ENCODE measurements around the gene C16orf89. TPM values are rescaled to one million over a fixed set of nuclear protein-coding genes. Genes with fewer than 3 reads are reported as not detected.
"Not testable (repeated sequence)": the region's sequence is repeated elsewhere in the genome, so short reads cannot be mapped to it uniquely, and the experiment has no call there.

The C16orf89 gene, protein sequence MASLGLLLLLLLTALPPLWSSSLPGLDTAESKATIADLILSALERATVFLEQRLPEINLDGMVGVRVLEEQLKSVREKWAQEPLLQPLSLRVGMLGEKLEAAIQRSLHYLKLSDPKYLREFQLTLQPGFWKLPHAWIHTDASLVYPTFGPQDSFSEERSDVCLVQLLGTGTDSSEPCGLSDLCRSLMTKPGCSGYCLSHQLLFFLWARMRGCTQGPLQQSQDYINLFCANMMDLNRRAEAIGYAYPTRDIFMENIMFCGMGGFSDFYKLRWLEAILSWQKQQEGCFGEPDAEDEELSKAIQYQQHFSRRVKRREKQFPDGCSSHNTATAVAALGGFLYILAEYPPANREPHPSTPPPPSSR
- not detected in 2 replicates for total RNA-seq

DNA sequence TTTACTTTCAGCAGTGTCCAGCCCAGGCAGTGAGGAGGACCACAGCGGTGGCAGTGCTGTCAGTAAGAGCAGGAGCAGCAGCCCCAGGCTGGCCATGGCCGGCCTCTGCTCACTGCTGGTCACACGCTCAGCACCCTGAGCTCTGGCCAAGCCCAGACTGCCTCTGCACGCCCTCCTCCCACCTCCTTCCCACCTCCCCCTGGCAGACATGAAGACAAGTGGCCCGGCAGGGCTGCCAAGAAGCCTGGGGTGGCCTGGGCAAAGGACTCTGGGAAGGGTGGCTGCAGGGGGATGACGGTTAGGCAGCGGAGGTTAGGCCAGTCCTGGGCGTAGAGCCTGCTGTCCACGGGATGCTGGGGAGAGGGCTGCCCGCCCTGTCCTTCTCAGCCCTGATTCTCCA, at the start of gene C16orf89:
Gene C16orf89, minus strand, starts transcription at position 144 of the 400 bp plus-strand sequence. Its CDS starts 48 bp downstream, at position 96.
- DNase-seq (ENCODE audit: low read depth) (no peak), FAIRE-seq (no peak)
- no peak within 1 kb of the TSS for H3K4me3 ChIP-seq (ENCODE audit: low read depth, low read length)
- H3K27me3 ChIP-seq (ENCODE audit: control insufficient read depth, insufficient read depth, low read length): peaks cover 9% of the 10 kb centered on the region
- TF ChIP-seq, protein P1, sequence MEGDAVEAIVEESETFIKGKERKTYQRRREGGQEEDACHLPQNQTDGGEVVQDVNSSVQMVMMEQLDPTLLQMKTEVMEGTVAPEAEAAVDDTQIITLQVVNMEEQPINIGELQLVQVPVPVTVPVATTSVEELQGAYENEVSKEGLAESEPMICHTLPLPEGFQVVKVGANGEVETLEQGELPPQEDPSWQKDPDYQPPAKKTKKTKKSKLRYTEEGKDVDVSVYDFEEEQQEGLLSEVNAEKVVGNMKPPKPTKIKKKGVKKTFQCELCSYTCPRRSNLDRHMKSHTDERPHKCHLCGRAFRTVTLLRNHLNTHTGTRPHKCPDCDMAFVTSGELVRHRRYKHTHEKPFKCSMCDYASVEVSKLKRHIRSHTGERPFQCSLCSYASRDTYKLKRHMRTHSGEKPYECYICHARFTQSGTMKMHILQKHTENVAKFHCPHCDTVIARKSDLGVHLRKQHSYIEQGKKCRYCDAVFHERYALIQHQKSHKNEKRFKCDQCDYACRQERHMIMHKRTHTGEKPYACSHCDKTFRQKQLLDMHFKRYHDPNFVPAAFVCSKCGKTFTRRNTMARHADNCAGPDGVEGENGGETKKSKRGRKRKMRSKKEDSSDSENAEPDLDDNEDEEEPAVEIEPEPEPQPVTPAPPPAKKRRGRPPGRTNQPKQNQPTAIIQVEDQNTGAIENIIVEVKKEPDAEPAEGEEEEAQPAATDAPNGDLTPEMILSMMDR (IDR thresholded peaks at IDR 0.05; ENCODE audit: insufficient read depth, low read length, severe bottlenecking): no peak
- H3K36me3 ChIP-seq (ENCODE audit: control insufficient read depth, insufficient read depth, low read length): no peaks in the 10 kb centered on the region

DNA sequence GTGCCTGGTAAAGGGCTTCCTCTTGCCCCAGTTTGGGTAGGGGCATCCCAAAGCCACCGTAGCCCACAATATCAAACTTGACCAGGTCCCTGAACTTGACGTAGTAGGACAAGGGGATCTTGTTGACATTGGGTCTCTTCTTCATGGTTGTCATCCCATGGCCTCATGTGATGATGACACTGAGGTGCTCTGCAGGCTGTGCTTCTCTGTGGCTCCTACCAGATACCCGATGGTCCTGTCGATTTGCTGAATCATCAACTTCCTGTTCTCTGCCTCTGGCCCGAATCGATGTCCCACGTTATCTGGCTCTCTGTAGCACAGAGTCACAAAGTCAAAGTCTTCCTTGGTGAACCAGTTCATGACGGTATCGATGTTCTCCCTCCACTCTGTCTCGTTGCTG, 45.2 kb upstream of the C16orf89 start:
- H3K27me3 ChIP-seq (ENCODE audit: control insufficient read depth, insufficient read depth, low read length); FAIRE-seq; DNase-seq (ENCODE audit: low read depth); H3K36me3 ChIP-seq (ENCODE audit: control insufficient read depth, insufficient read depth, low read length); H3K4me3 ChIP-seq (ENCODE audit: low read depth, low read length): not testable (repeated sequence)

DNA sequence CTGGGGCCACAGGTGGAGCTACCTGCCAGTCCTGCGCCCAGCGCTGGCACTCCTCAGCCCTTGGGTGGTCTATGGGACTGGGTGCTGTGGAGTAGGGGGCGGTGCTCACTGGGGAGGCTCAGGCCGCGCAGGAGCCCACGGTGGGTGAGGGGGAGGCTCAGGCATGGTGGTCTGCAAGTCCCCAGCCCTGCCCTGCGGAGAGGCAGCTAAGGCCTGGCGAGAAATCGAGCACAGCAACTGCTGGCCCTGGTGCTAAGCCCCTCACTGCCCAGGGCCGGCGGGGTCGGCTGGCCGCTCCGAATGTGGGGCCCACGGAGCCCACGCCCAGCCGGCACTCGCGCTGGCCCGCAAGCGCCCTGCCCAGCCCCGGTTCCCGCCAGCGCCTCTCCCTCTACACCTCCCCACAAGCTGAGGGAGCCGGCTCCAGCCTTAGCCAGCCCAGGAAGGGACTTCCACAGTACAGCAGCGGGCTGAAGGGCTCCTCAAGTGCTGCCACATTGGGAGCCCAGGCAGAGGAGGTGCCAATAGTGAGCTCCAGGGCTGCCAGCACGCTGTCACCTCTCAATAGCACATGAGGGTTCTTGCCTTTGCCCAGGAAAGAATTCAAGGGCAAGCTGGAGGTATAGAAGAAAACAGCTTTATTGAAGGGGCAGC, 42.9 kb upstream of the C16orf89 start:
- TF ChIP-seq, protein P1 (IDR thresholded peaks at IDR 0.05; ENCODE audit: insufficient read depth, low read length, severe bottlenecking): no peak
- H3K4me3 ChIP-seq (ENCODE audit: low read depth, low read length): no peak overlapping the region
- no peaks in the 10 kb centered on the region for H3K27me3 ChIP-seq (ENCODE audit: control insufficient read depth, insufficient read depth, low read length)
- DNase-seq (ENCODE audit: low read depth) (no peak), FAIRE-seq (no peak)
- H3K36me3 ChIP-seq (ENCODE audit: control insufficient read depth, insufficient read depth, low read length): no peaks in the 10 kb centered on the region

DNA sequence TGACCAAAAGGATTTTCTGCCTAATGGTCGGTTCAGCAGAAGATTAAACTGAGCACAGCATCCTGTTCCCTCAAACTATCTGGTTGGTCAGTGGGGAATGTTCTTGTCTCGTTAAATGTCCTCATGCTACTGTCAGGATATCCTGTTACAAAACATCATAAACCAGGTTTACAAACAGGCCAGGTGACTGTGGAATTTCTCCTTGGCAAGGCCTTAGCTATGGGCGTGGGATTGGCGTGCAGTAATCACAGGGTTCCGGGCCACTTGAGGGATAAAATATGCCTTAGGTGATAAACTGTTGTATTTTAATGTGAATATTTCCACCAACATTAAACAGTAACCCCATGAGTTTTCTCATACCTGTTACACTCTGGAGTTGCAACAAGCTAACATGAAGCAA, 39.3 kb upstream of the C16orf89 start:
- FAIRE-seq; H3K27me3 ChIP-seq (ENCODE audit: control insufficient read depth, insufficient read depth, low read length); H3K36me3 ChIP-seq (ENCODE audit: control insufficient read depth, insufficient read depth, low read length); DNase-seq (ENCODE audit: low read depth); H3K4me3 ChIP-seq (ENCODE audit: low read depth, low read length): not testable (repeated sequence)

DNA sequence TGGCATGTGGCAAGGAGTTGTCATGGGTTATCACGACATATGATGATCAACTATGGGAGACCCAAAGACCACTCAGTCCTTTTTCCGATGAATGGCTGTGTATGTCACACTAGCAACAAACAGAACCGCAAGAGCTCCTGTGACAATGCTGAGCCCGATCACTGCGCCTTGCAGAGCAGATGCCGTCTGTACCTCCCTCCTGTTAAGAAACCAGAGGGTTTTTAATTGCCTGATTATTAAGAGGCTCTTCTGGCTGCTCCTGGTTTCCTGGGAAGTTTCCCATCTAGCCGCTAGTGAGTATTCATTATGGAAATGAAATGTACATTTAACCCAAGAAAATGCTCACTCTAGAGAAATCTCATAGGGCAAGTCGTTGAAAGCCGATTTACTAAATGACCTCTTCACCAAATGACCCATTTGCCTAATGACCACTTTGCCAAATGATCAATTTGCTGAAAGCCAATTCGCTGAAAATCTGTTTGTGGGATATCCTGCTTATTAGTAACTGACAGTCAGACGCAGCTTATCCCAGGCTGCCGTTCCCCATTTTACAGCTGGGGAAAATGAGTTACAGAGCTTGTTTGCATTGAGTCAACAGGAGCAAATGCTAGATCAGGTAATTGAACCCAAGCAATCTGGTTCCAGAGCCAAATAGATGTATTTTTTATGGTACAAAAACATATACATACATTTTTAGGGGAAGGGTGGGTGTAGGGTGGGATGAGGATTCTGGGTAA, 37.7 kb upstream of the C16orf89 start:
- not testable (repeated sequence) for H3K27me3 ChIP-seq (ENCODE audit: control insufficient read depth, insufficient read depth, low read length); DNase-seq (ENCODE audit: low read depth); H3K4me3 ChIP-seq (ENCODE audit: low read depth, low read length); H3K36me3 ChIP-seq (ENCODE audit: control insufficient read depth, insufficient read depth, low read length); FAIRE-seq

DNA sequence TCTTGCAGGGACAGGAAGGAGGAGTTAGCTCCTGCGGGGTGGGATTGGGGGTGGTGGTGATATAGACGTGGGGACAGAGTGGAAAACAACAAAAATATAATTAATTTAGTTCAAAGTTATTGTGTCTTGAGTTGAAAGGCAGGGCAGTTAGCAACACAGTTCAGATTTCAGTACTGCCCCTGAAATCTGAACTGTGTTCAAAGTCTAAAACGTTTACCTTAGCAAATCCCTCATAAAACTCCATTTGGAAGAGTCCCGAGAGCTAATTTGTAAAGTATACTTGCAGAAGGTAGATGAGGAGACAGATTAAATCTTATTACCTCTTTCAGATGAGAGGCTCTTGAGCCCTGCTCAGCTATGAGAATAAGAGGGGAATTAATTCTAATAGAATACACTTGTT, 33.4 kb upstream of the C16orf89 start:
- not testable (repeated sequence) for DNase-seq (ENCODE audit: low read depth); H3K4me3 ChIP-seq (ENCODE audit: low read depth, low read length); FAIRE-seq; H3K27me3 ChIP-seq (ENCODE audit: control insufficient read depth, insufficient read depth, low read length); H3K36me3 ChIP-seq (ENCODE audit: control insufficient read depth, insufficient read depth, low read length)

DNA sequence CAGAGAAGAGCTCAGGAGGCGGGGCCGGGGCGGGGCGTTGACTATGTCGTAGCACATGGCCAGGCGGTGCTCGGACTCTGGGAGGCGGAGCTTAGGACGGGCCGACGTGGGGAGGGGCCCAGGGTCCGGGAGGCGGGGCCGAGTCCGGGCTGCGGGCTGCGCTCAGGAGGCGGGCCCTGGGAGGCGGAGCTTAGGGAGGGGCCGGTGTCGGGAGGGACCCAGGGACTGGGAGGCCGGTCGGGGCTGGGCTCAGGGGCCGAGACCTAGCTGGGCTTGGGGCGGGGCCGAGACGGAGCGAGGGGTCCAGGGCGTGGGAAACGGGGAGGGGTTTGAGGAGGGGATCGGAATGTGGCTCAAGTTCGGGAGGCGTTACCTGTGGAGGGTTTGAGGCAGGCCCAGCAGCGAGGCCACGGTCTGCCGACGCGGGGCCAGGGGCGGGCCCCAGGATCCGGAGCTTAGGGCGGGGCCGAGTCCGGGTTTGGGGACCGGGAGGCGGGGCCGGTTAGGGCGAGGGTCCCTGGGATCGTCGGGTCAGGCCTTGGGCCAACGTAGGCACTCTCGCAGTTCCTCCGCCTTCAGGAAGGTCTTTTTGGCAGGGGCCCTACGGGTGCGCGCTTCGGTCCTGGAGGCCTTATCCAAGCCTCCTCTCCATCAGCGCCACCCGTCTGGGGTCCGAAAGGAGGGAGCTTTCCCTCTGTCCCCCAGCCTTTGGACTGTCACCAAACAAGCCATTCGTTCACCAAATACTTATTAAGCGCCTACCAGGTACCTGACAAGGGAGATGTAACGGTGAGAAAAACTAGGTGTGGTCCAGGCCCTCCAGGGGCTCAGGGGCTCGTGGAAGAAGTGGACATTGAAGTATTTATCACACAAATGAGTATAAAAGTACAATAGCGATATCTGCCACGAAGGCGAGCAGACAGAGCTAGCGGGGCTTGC, 32.7 kb upstream of the C16orf89 start:
- not testable (repeated sequence) for H3K36me3 ChIP-seq (ENCODE audit: control insufficient read depth, insufficient read depth, low read length); H3K27me3 ChIP-seq (ENCODE audit: control insufficient read depth, insufficient read depth, low read length); FAIRE-seq
- peak; percentile 46 for DNase-seq (ENCODE audit: low read depth)
- H3K4me3 ChIP-seq (ENCODE audit: low read depth, low read length): peak overlapping the region; percentile 53

DNA sequence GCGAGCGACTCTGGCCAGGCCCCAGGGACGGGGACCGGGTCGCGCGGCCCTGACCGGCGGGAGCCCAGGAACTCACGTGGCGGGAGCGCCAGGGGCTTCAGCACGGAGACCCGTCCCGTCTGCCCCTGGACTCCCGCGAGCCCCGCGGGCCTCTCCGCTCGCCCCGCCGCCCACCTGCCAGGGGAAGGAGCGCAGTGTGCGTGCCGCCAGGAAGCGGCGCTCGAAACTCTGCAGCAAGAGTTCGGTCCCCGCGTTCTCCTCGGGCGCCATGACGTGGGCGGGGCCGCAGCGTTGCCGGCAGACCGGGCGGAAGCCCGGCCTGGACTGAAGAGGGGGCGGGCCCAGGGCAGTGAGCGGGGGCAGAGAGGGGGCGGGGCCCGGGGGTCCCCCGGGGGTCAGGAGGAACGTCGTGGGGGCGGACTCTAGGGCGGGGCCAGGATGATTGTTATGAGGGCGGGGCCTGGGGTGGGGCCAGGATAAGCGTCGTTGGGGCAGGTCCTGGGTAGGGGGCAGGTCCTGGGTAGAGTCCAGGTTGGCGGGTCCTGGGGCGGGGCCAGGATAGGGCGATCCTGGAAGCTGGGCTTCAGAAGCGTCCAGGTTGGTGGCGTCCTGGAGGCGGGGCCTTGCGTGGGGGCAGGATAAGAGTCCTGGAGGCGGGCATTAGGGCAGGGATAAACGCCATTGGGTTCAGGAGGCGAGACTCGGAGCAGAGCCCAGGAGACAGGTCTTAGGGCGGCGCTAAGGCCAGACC, 31.9 kb upstream of the C16orf89 start, which contains the start of gene EEF2KMT:
Gene EEF2KMT, minus strand, starts transcription at position 326 of the 751 bp plus-strand sequence. Its CDS starts 56 bp downstream, at position 270.
- not testable (repeated sequence) for H3K27me3 ChIP-seq (ENCODE audit: control insufficient read depth, insufficient read depth, low read length); FAIRE-seq; H3K36me3 ChIP-seq (ENCODE audit: control insufficient read depth, insufficient read depth, low read length)
- peak; percentile 97 for DNase-seq (ENCODE audit: low read depth)
- H3K4me3 ChIP-seq (ENCODE audit: low read depth, low read length): peak within 1 kb of the TSS; percentile 66

DNA sequence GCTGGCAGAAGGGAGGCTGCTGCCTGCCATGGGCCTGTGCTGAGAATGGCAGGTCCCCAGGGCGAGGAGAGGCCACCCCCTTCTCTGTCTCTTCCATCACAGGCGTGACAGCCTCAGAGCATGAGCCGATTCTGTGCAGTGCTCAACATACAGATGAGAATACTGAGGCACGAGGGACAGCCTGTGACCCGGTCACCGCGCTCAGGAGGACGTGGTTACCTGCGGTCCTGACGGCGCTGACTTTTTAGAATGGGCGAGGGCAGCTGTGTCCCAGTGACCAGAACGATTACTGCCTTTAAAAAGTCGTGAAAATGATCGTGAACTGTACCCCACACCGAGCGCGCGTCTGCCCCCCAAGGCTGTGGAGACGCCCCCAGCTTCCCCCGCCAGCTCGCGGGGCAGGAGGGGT, 31.3 kb upstream of the C16orf89 start:
- H3K4me3 ChIP-seq (ENCODE audit: low read depth, low read length): peak overlapping the region; percentile 66
- not testable (repeated sequence) for FAIRE-seq; H3K36me3 ChIP-seq (ENCODE audit: control insufficient read depth, insufficient read depth, low read length); H3K27me3 ChIP-seq (ENCODE audit: control insufficient read depth, insufficient read depth, low read length)
- peak; percentile 6 for DNase-seq (ENCODE audit: low read depth)

DNA sequence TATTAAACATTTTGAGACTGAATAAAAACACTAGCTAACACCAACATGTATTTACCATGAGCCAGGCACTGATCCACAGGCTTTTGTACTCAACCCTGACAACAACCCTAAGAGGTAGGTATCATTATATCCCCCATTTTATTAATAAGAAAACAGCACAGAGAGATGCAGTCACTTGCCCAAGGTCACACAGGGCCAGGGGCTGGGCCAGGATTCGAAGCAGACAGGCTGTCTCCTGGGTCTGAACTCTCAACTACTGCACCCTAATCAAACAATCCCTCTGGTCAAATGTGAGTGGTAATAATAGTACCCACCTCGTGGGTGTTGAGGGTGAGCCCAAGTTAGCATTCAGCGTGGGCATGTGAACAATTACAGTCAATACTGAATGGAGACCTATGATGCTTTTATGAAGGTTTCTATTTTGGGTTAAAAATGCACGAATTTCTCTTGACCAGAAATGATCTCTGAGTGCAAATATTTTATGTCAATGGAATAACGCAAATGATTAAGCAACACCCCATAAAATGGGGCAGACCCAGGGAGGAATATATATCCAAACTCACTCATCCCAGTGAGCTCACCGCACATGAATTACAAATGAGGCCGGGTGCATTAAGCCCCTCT, 30.8 kb upstream of the C16orf89 start:
- peak overlapping the region; percentile 66 for H3K4me3 ChIP-seq (ENCODE audit: low read depth, low read length)

More for the DNA sequence above, 30.8 kb upstream of the C16orf89 start:
- DNase-seq (ENCODE audit: low read depth); H3K27me3 ChIP-seq (ENCODE audit: control insufficient read depth, insufficient read depth, low read length); H3K36me3 ChIP-seq (ENCODE audit: control insufficient read depth, insufficient read depth, low read length); FAIRE-seq: not testable (repeated sequence)

Data from bronchial epithelial cell (primary cell).